Neural cell (in vitro differentiated cells): ENCODE results near the gene AK8.

ENCODE experiments used
- EP300 ChIP-seq: fragments of 450-650 bp; conservative IDR thresholded peaks from 2 replicates; pipeline ENCODE4 v1.6.1; 2014; ENCODE audit warnings: antibody characterized with exemption, mild to moderate bottlenecking, moderate library complexity; ENCODE audit not compliant: poor library complexity, severe bottlenecking
- EZH2 ChIP-seq: fragments of 200-600, 300-800 bp; shearing (Covaris generic), sonication (generic); IDR thresholded peaks from 2 replicates; pipeline ENCODE4 v1.6.1; 2014; ENCODE audit warnings: antibody characterized with exemption, low read length, borderline replicate concordance, mild to moderate bottlenecking; ENCODE audit not compliant: insufficient read depth, poor library complexity, severe bottlenecking
- MXI1 ChIP-seq: fragments of 450-650 bp; conservative IDR thresholded peaks from 2 replicates; pipeline ENCODE4 v1.6.1; 2014; ENCODE audit warnings: antibody characterized with exemption, mild to moderate bottlenecking; ENCODE audit not compliant: poor library complexity, severe bottlenecking
- POLR2AphosphoS5 ChIP-seq: IDR thresholded peaks from 2 replicates; pipeline ENCODE4 v1.6.1; 2012
- RAD21 ChIP-seq: fragments of 450-650 bp; conservative IDR thresholded peaks from 2 replicates; pipeline ENCODE4 v1.6.1; 2014; ENCODE audit warnings: antibody characterized with exemption, mild to moderate bottlenecking, moderate library complexity
- REST ChIP-seq: IDR thresholded peaks from 2 replicates; pipeline ENCODE4 v1.6.1; 2012; ENCODE audit warnings: borderline replicate concordance
- TAF1 ChIP-seq: IDR thresholded peaks from 2 replicates; pipeline ENCODE4 v1.6.1; 2012; ENCODE audit warnings: low read depth
- TF ChIP-seq, protein P1 (sequence below): fragments of 450-650 bp; IDR thresholded peaks from 2 replicates; pipeline ENCODE4 v1.5.1; 2014; ENCODE audit warnings: antibody characterized with exemption, mild to moderate bottlenecking, moderate library complexity; ENCODE audit not compliant: poor library complexity, severe bottlenecking

DNA sequence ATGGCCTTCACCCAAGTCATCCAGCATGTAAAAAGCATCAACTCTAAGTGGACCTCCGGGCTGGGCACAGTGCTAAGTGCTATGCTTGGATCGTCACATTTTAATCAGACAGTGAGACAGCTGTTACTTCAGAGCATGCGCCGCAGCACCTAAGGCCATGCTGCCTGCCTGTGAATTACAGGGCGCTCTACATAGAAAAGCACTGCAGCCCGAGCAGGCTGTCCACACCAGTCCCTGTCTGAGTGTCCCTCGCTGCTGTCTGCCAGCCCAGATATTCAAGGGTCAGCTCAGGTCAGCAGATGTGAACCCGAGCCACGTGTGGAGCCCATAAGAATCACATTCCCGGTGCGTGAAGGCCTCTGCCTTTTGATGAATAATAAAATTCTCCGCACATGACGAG, 37.1 kb downstream of the AK8 start:
- TF ChIP-seq, protein P1, sequence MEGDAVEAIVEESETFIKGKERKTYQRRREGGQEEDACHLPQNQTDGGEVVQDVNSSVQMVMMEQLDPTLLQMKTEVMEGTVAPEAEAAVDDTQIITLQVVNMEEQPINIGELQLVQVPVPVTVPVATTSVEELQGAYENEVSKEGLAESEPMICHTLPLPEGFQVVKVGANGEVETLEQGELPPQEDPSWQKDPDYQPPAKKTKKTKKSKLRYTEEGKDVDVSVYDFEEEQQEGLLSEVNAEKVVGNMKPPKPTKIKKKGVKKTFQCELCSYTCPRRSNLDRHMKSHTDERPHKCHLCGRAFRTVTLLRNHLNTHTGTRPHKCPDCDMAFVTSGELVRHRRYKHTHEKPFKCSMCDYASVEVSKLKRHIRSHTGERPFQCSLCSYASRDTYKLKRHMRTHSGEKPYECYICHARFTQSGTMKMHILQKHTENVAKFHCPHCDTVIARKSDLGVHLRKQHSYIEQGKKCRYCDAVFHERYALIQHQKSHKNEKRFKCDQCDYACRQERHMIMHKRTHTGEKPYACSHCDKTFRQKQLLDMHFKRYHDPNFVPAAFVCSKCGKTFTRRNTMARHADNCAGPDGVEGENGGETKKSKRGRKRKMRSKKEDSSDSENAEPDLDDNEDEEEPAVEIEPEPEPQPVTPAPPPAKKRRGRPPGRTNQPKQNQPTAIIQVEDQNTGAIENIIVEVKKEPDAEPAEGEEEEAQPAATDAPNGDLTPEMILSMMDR: no peak
- no peak for TF ChIP-seq EP300
- TF ChIP-seq EZH2: no peak
- no peak for TF ChIP-seq TAF1
- no peak for TF ChIP-seq RAD21
- TF ChIP-seq MXI1: no peak
- TF ChIP-seq POLR2AphosphoS5: no peak
- no peak for TF ChIP-seq REST
